Dermis microvascular lymphatic vessel endothelial cell (primary cell): ENCODE data around the gene CSPG4. TPM values are rescaled to one million over a fixed set of nuclear protein-coding genes. Genes with fewer than 3 reads are reported as not detected.

ENCODE experiments used
- DNase-seq, 2 donors: peaks; one replicate each; pipeline versions ENCODE4 v3.0.0 to v3.0.0-alpha.2; 2010; ENCODE audit warnings: low read depth in 2 of 2
- total RNA-seq: library from RNA; depleted of rRNA; stranded (reverse); fragments of >200 nt; gene quantifications from 2 replicates; pipeline ENCODE4 v1.2.1, GENCODE V29; 2014

CSPG4 gene
- total RNA-seq, 1 donor from 2014 or later = under 0.01 TPM

- DNase-seq = peak; percentile 88 to 93
Measured at GRCh38 chr15:75625542-75626347, 86.9 kb downstream of the CSPG4 start, which contains the start of gene SNUPN. Gene SNUPN, minus strand, starts transcription at chr15:75625725. Its CDS starts 4,674 bp downstream, at chr15:75621051.

Other genes with a start within 250 kb of the CSPG4 start
- 16.8 and 19.3 TPM in 2 replicates for gene PTPN9, start 133.5 kb downstream of the CSPG4 start, total RNA-seq
- 14.0 and 15.2 TPM in 2 replicates for gene SNUPN, start 87.1 kb downstream of the CSPG4 start, total RNA-seq
- gene IMP3, start 72.6 kb downstream of the CSPG4 start, total RNA-seq = 61.1 and 68.5 TPM in 2 replicates
- gene SNX33, start 64.9 kb downstream of the CSPG4 start, total RNA-seq = 8.6 and 17.2 TPM in 2 replicates
- gene UBE2Q2, start 130.6 kb upstream of the CSPG4 start, total RNA-seq = 44.2 and 51.3 TPM in 2 replicates
- 45.4 and 61.1 TPM in 2 replicates for gene FBXO22, start 191.0 kb upstream of the CSPG4 start, total RNA-seq